Breast epithelium (tissue), 3 donors: Measurements from ENCODE around the gene MSRB1.

Experiments used
- POLR2A ChIP-seq: fragments of 450-650 bp; IDR thresholded peaks from one replicate; pipeline ENCODE4 v1.6.1; 2016; ENCODE audit warnings: antibody characterized with exemption, mild to moderate bottlenecking, moderate library complexity
- POLR2AphosphoS5 ChIP-seq, 3 donors: sonication (generic); formaldehyde crosslinking; IDR thresholded peaks; one replicate each; pipeline ENCODE4 v1.6.1; 2017; ENCODE audit warnings: antibody characterized with exemption in 3 of 3
- TF ChIP-seq, protein P1 (sequence below), 3 donors: fragments of 450-650 bp; IDR thresholded peaks; one replicate each; pipeline ENCODE4 v1.5.1; 2016 to 2017; ENCODE audit warnings: antibody characterized with exemption in 3 of 3, mild to moderate bottlenecking in 3 of 3, moderate library complexity in 3 of 3

GRCh38 chr16:1923299-1924034, 19.5 kb downstream of the MSRB1 start:
- TF ChIP-seq, protein P1, sequence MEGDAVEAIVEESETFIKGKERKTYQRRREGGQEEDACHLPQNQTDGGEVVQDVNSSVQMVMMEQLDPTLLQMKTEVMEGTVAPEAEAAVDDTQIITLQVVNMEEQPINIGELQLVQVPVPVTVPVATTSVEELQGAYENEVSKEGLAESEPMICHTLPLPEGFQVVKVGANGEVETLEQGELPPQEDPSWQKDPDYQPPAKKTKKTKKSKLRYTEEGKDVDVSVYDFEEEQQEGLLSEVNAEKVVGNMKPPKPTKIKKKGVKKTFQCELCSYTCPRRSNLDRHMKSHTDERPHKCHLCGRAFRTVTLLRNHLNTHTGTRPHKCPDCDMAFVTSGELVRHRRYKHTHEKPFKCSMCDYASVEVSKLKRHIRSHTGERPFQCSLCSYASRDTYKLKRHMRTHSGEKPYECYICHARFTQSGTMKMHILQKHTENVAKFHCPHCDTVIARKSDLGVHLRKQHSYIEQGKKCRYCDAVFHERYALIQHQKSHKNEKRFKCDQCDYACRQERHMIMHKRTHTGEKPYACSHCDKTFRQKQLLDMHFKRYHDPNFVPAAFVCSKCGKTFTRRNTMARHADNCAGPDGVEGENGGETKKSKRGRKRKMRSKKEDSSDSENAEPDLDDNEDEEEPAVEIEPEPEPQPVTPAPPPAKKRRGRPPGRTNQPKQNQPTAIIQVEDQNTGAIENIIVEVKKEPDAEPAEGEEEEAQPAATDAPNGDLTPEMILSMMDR (IDR thresholded peaks at IDR 0.05) = no peak
- no peak for TF ChIP-seq POLR2A
- no peak for TF ChIP-seq POLR2AphosphoS5 (IDR thresholded peaks at IDR 0.05)
